Heart left ventricle (tissue), 13 donors: ENCODE results near the gene MYO18B.

Experiments
- CTCF ChIP-seq, 12 donors: fragments of 200-600 bp; sonication (generic) in 4 of 12; IDR thresholded peaks; one replicate each; pipeline versions ENCODE4 v1.5.0 to v1.8.0; 2018 to 2022; ENCODE audit warnings: antibody characterized with exemption in 12 of 12, mild to moderate bottlenecking in 5 of 12
- POLR2A ChIP-seq, 2 donors: fragments of 450-650 bp; IDR thresholded peaks; one replicate each; pipeline ENCODE4 v1.6.1; 2017; ENCODE audit warnings: antibody characterized with exemption in 2 of 2, mild to moderate bottlenecking in 2 of 2, moderate library complexity in 2 of 2
- donor health status: ischemic (EF 13 %, LVEDD 7.1; RV severe dilation, severe dysfunction).
- donor health status: DM: no; HTN: yes; CAD: no.
- donor health status: DM: no; HTN: no; CAD: no.
- donor health status: ischemic (EF 25% LVEDD 6.9; RV normal size, moderate dysfunction).
- donor health status: ischemic (EF 25% LVEDD 5.7; RV mildly dilated, moderate dysfunction).
- donor health status: ischemic (EF 35%, LVEDD 5.7; RV mildly dilated, moderate dysfunction).
- donor health status: nonischemic (EF 11% LVEDD 7.7; RV severe dilation, severe dysfunction).
- donor health status: DM: yes; HTN: yes; CAD: no.
- donor health status: PGD.
- donor health status: ischemic (EF 29% LVEDD 5.4; RV normal size, mild dysfunction).
- donor health status: nonischemic (EF 23%, LVEDD 6.1; RV moderate dilation, normal function).

GRCh38 chr22:25774575-25775026 lies 32.6 kb downstream of the MYO18B start:
- no peak for TF ChIP-seq POLR2A (IDR thresholded peaks at IDR 0.05)
- TF ChIP-seq CTCF (IDR thresholded peaks at IDR 0.05), result peak in 9 of 12 donors; percentile 7 to 42 (median 26)
